Measurements from ENCODE around the gene GTSE1.
A peak's percentile ranks its signal among the peaks of the same experiment; 100 is the strongest.

The GTSE1 gene

DNA sequence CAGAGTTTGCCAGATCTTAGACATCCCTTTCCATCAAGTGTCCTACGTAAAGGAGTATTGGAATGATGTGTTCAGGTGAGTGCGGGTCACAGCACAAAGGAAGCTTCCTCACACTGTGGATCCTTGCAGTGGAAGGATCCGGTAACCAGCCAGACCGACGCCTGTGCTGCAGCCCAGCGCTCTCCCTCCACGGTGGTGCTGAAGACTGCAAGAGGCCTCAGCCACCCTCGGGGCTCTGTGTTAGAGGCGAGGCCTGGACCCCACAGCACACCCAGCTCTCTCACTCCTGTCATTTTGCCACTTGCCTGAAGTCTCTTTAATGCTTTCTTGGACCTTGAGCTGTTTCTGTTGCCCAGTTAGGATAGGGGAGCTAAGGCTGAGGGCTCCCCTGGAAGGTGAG lies 41.2 kb downstream of the GTSE1 start:
- H3K9me3 Mint-ChIP-seq, result no peaks in the 10 kb centered on the region
- no peak overlapping the region for H3K27ac Mint-ChIP-seq
- no peak overlapping the region for H3K4me3 Mint-ChIP-seq
- H3K27me3 Mint-ChIP-seq (ENCODE audit: low read depth), result no peaks in the 10 kb centered on the region
- DNase-seq (ENCODE audit: low spot score), result no peak
- H3K4me1 Mint-ChIP-seq (ENCODE audit: low read depth), result peaks cover 26% of the 10 kb centered on the region
- H3K36me3 Mint-ChIP-seq (ENCODE audit: low read depth), result peaks cover 48% of the 10 kb centered on the region

DNA sequence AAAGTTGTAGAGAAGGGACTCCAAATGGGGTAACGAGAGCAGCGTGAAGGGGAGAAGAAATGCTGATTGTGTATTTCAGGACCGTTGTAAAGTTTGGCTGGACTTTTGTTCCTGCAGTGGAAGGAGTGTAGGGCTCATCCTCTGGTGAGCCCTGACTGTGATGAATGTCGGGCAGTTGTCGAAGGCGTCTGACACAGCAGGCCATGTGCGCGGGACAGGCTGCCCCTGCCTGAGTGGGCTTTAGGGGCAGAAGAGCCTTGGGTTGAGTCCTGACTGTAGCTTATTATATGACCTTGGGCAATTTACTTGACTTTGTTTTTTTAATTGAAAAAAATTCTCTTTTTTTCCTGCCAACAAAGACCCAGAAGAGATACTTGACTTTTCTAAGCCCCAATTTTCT lies 42.0 kb downstream of the GTSE1 start:
- H3K4me3 Mint-ChIP-seq, result no peak overlapping the region
- no peaks in the 10 kb centered on the region for H3K27me3 Mint-ChIP-seq (ENCODE audit: low read depth)
- H3K4me1 Mint-ChIP-seq (ENCODE audit: low read depth), result peaks cover 26% of the 10 kb centered on the region
- DNase-seq (ENCODE audit: low spot score), result no peak
- H3K9me3 Mint-ChIP-seq, result no peaks in the 10 kb centered on the region
- peaks cover 46% of the 10 kb centered on the region for H3K36me3 Mint-ChIP-seq (ENCODE audit: low read depth)
- H3K27ac Mint-ChIP-seq, result peak overlapping the region; percentile 37

- Mint-ChIP-seq H3K9me3 (no peaks in the 10 kb centered on the region), H3K27me3 (ENCODE audit: low read depth) (no peaks in the 10 kb centered on the region), H3K4me1 (ENCODE audit: low read depth) (peaks cover 25% of the 10 kb centered on the region), H3K36me3 (ENCODE audit: low read depth) (peaks cover 53% of the 10 kb centered on the region), H3K27ac (peak overlapping the region; percentile 26), H3K4me3 (no peak overlapping the region)
- DNase-seq (ENCODE audit: low spot score), result no peak
Observed at GRCh38 chr22:46339956-46340355, 43.3 kb downstream of the GTSE1 start.

GRCh38 chr22:46340676-46341075 lies 44.0 kb downstream of the GTSE1 start:
- no peaks in the 10 kb centered on the region for H3K9me3 Mint-ChIP-seq
- no peak overlapping the region for H3K4me3 Mint-ChIP-seq
- no peak for DNase-seq (ENCODE audit: low spot score)
- no peaks in the 10 kb centered on the region for H3K27me3 Mint-ChIP-seq (ENCODE audit: low read depth)
- H3K36me3 Mint-ChIP-seq (ENCODE audit: low read depth), result peaks cover 54% of the 10 kb centered on the region
- H3K27ac Mint-ChIP-seq, result no peak overlapping the region
- H3K4me1 Mint-ChIP-seq (ENCODE audit: low read depth), result peaks cover 22% of the 10 kb centered on the region

DNA sequence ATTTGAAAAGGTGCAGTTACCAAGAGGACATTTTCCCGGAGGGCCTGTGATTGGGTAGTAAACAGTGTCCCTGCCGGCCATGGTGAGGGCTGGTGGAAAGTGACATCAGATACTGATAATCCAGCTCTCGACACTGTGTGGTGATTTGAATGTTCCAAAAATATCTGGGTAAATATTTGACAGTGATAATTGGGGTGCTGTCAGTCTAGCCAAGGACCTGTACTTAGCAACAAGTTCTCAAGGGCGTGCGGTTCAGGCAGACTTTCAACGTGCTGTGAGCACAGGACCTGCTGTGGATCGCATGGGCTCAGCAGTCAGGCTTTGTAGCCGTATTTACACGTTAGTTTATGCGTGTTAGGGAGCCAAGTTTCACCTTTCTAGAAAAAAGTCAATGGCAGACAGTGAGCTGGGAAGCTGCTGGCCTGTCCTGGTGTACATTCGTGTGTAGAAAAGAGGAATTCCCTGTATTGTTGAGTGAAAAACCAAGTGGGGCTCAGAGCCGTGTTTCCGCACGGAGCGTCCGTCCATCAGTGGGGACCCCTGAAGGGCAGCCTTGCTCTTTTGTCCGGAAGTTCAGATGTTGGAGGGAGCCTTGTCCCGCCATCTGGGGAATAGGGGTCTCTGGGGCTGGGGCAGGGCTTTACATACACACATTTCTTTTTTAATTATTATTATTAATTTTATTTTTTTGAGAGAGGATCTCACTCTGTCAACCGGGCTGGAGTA lies 50.2 kb downstream of the GTSE1 start:
- Mint-ChIP-seq H3K9me3 (no peaks in the 10 kb centered on the region), H3K36me3 (ENCODE audit: low read depth) (peaks cover 51% of the 10 kb centered on the region), H3K27me3 (ENCODE audit: low read depth) (no peaks in the 10 kb centered on the region), H3K4me3 (no peak overlapping the region), H3K27ac (no peak overlapping the region), H3K4me1 (ENCODE audit: low read depth) (no peaks in the 10 kb centered on the region)
- DNase-seq (ENCODE audit: low spot score), result no peak

DNA sequence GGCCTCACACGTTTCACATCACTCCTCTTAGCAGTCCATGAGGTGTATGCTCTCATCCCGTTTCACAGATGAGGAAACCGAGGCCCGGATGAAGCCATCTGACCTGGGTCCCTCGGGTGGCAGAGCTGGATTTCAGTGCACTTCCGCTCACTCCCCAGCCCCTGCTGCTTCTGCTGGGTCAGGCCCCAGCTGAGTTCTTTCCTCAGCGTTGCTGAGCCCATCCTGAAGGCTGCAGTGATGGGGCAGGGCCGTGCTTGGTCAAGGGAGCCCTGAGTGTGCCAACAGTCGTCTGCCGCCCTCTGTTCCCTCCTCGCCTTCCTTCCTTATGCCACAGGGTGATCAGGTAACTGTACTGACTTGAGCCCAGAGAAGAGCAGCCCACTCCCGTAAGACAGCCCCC lies 51.0 kb downstream of the GTSE1 start:
- peaks cover 49% of the 10 kb centered on the region for H3K36me3 Mint-ChIP-seq (ENCODE audit: low read depth)
- no peaks in the 10 kb centered on the region for H3K9me3 Mint-ChIP-seq
- H3K27ac Mint-ChIP-seq, result no peak overlapping the region
- no peak for DNase-seq (ENCODE audit: low spot score)
- H3K4me1 Mint-ChIP-seq (ENCODE audit: low read depth), result no peaks in the 10 kb centered on the region
- H3K4me3 Mint-ChIP-seq, result no peak overlapping the region
- H3K27me3 Mint-ChIP-seq (ENCODE audit: low read depth), result no peaks in the 10 kb centered on the region

DNA sequence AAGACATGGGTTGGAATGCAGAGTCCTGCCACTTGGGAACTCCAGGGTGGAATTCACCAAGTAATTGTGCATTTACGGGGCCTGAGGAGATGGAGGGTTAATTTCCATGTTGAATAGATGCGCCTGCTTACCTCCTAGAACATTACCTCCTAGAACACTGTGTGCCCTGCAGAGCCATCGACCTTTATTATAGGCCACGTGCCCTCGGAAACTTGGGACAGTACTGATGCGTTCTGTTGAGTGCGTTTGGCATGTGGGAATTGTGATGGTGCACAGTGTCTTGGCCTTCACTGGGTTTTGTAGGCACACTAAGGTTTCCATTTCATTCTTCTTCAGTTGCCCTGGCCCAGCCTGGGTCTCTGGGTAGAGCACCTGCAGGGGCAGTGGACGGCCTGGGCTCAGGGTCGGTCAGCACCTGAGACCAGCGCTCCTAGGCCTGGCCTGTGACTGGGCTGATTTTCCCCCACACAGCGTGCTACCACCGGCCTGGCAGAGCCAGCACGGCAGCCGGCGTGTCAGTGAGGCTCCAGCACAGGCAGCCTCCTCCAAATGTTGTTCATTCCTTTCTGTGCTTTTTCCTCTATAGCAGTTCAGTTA lies 51.5 kb downstream of the GTSE1 start:
- H3K36me3 Mint-ChIP-seq (ENCODE audit: low read depth), result peaks cover 44% of the 10 kb centered on the region
- H3K27ac Mint-ChIP-seq, result no peak overlapping the region
- DNase-seq (ENCODE audit: low spot score), result no peak
- H3K4me3 Mint-ChIP-seq, result no peak overlapping the region
- H3K9me3 Mint-ChIP-seq, result no peaks in the 10 kb centered on the region
- H3K4me1 Mint-ChIP-seq (ENCODE audit: low read depth), result no peaks in the 10 kb centered on the region
- H3K27me3 Mint-ChIP-seq (ENCODE audit: low read depth), result no peaks in the 10 kb centered on the region

GRCh38 chr22:46349238-46349637 lies 52.6 kb downstream of the GTSE1 start:
- Mint-ChIP-seq H3K27ac (no peak overlapping the region), H3K36me3 (ENCODE audit: low read depth) (peaks cover 37% of the 10 kb centered on the region), H3K4me1 (ENCODE audit: low read depth) (no peaks in the 10 kb centered on the region), H3K4me3 (no peak overlapping the region), H3K27me3 (ENCODE audit: low read depth) (no peaks in the 10 kb centered on the region), H3K9me3 (no peaks in the 10 kb centered on the region)
- DNase-seq (ENCODE audit: low spot score), result no peak

DNA sequence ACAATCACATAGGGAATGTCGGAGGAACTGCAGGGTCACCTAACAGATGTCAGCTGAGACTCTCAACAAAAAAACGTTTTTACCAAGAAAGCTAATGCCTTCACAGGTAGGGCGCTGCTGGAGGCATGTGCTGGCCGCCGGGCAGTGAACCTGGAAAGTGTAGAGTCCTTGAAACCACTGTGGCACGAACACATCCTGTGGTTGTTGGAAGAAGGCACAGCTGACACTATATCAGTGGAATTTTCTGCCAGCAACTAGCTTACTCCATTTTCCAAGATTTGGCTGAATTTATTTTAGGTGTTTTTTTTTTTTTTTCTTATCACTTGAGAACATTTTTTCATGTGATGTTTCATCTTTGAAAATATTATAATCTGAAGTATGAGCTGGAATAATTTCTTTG lies 53.0 kb downstream of the GTSE1 start:
- Mint-ChIP-seq H3K4me3 (no peak overlapping the region), H3K4me1 (ENCODE audit: low read depth) (no peaks in the 10 kb centered on the region), H3K27me3 (ENCODE audit: low read depth) (no peaks in the 10 kb centered on the region), H3K9me3 (no peaks in the 10 kb centered on the region), H3K36me3 (ENCODE audit: low read depth) (peaks cover 35% of the 10 kb centered on the region), H3K27ac (no peak overlapping the region)
- DNase-seq (ENCODE audit: low spot score), result no peak

- Mint-ChIP-seq H3K27me3 (ENCODE audit: low read depth) (no peaks in the 10 kb centered on the region), H3K27ac (no peak overlapping the region), H3K4me3 (no peak overlapping the region), H3K4me1 (ENCODE audit: low read depth) (no peaks in the 10 kb centered on the region), H3K36me3 (ENCODE audit: low read depth) (peaks cover 35% of the 10 kb centered on the region), H3K9me3 (no peaks in the 10 kb centered on the region)
- no peak for DNase-seq (ENCODE audit: low spot score)
Observed at GRCh38 chr22:46350121-46350520, 53.5 kb downstream of the GTSE1 start.

- H3K27ac Mint-ChIP-seq, result no peak overlapping the region
- H3K4me3 Mint-ChIP-seq, result no peak overlapping the region
- no peak for DNase-seq (ENCODE audit: low spot score)
- no peaks in the 10 kb centered on the region for H3K27me3 Mint-ChIP-seq (ENCODE audit: low read depth)
- H3K4me1 Mint-ChIP-seq (ENCODE audit: low read depth), result no peaks in the 10 kb centered on the region
- H3K9me3 Mint-ChIP-seq, result no peaks in the 10 kb centered on the region
- H3K36me3 Mint-ChIP-seq (ENCODE audit: low read depth), result peaks cover 34% of the 10 kb centered on the region
Observed at GRCh38 chr22:46350646-46351045, 54.0 kb downstream of the GTSE1 start.

DNA sequence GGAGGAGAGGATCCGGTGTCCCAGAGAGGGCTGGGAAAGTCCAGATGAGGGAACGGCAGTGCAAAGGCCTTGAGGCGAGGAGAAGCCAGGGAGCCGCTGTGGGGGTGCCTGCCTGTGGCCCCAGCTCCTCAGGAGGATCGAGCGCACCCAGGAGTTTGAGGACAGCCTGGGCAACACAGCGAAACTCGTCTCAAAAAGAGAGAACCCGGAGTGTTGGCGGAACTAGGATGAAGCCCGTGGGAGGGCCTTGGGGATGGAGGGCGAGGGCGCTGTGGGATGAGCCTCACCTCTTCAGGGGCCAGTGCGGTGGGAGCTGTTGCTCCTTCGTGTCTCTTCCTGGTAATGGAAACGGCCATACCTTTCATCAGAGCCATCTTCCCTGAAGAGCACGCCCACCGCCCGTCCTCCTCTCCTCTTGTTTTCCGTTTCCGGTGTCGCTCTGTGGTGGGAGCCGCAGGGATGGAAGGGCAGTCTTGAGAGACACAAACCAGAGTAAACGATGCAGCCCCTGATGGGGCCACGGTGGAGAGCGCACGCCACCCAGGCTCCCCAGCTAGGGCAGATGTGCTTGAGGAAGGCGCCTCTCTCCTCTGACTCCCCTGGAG lies 54.6 kb downstream of the GTSE1 start:
- H3K9me3 Mint-ChIP-seq, result no peaks in the 10 kb centered on the region
- H3K36me3 Mint-ChIP-seq (ENCODE audit: low read depth), result peaks cover 32% of the 10 kb centered on the region
- H3K27me3 Mint-ChIP-seq (ENCODE audit: low read depth), result no peaks in the 10 kb centered on the region
- H3K4me1 Mint-ChIP-seq (ENCODE audit: low read depth), result no peaks in the 10 kb centered on the region
- H3K4me3 Mint-ChIP-seq, result no peak overlapping the region
- no peak overlapping the region for H3K27ac Mint-ChIP-seq
- no peak for DNase-seq (ENCODE audit: low spot score)

DNA sequence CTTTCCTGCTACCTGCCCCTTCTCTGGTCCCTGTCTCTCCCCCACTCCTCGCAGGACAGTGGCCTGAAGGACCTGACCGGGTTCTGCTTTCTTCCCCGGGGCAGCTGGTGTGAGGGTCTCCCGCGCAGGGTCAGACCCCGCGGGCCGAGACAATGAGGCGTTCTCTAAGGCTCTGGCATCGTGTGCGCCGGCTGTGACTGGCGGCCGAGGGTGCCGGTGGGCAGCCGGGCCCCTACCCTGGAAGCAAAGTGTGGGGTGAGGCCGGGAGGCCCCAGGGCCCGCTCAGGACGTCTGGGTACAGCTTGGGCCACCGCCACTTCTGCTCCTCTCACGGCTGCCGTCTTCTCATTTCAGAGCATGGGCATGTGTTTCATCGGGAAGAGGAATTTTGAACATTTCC lies 55.1 kb downstream of the GTSE1 start:
- no peaks in the 10 kb centered on the region for H3K27me3 Mint-ChIP-seq (ENCODE audit: low read depth)
- H3K36me3 Mint-ChIP-seq (ENCODE audit: low read depth), result peaks cover 28% of the 10 kb centered on the region
- no peak overlapping the region for H3K27ac Mint-ChIP-seq
- no peak for DNase-seq (ENCODE audit: low spot score)
- H3K4me3 Mint-ChIP-seq, result no peak overlapping the region
- H3K4me1 Mint-ChIP-seq (ENCODE audit: low read depth), result no peaks in the 10 kb centered on the region
- H3K9me3 Mint-ChIP-seq, result no peaks in the 10 kb centered on the region

- Mint-ChIP-seq H3K4me1 (ENCODE audit: low read depth) (no peaks in the 10 kb centered on the region), H3K9me3 (no peaks in the 10 kb centered on the region), H3K27me3 (ENCODE audit: low read depth) (no peaks in the 10 kb centered on the region), H3K4me3 (no peak overlapping the region), H3K27ac (no peak overlapping the region), H3K36me3 (ENCODE audit: low read depth) (peaks cover 28% of the 10 kb centered on the region)
- no peak for DNase-seq (ENCODE audit: low spot score)
Observed at GRCh38 chr22:46352276-46352675, 55.6 kb downstream of the GTSE1 start.

Measured in T-helper 2 cell treated with Interferon-gamma antibody and Interleukin-4, amounts not matched to agents 5 μg/mL and 100 μg/mL, for 36 hours (primary cell).